HG03571 (cell line): ENCODE data around the gene APOBEC3B.
"Not testable (repeated sequence)": the region's sequence is repeated elsewhere in the genome, so short reads cannot be mapped to it uniquely, and the experiment has no call there.

ENCODE experiments used
- ATAC-seq: cut with Tn5 transposase; IDR thresholded peaks from one replicate; pipeline ENCODE4 v1.9.1; 2021; ENCODE audit not compliant: unreplicated experiment

Gene APOBEC3B

GRCh38 chr22:38987171-38987895 is 5.2 kb downstream of the APOBEC3B start:
- no peak for ATAC-seq

GRCh38 chr22:38989466-38989865 is 7.3 kb downstream of the APOBEC3B start:
- ATAC-seq, result no peak

DNA sequence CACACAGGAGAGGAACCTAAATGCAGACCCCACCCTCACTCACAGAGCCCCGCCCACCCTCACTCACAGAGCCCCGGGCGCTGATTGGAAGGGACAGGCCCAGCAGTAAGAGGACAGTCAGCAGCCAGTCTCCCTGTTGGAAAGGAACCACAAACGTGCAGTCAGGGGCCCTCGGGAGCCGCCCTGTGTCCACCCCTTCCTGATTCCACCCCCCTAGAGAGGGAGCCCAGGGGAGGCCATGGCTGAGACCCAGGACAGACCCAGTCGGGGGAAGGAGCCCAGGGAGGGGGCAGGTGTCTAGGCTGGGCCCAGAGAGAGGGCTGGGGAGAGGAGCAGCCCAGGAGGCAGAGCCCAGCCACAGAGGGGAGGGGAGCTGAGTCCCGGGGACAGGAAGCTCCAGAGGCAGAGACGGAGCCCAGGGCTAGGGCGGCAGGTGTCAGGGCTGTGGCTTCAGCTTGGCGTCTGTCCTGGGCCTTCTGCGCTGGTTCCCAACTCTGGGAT is 10.8 kb downstream of the APOBEC3B start:
- ATAC-seq, result not testable (repeated sequence)

DNA sequence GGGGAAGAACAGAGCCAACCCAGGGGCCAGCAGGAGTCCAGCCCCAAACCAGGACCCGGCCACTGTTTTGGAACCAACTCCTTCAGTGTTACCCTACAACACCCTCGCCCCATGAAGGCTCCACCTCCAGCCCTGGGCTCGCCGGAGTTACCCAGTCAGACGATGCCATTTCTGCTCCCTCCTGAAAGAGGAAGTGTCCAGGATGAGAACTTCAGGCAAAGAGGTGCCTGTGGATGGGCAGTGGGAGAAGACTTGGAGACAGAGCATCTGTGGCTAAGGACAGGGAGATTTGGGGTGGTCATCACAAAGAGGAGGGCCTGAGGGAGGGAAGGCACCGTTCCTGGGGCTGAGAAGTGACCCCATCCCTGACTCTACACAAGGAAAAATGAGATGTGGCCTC is 14.0 kb downstream of the APOBEC3B start:
- no peak for ATAC-seq

- no peak for ATAC-seq
Measured at GRCh38 chr22:38997518-38997917, 15.4 kb downstream of the APOBEC3B start.

- ATAC-seq, result no peak
Measured at GRCh38 chr22:39003165-39003638, 21.1 kb downstream of the APOBEC3B start.

GRCh38 chr22:39007177-39007576 is 25.0 kb downstream of the APOBEC3B start:
- ATAC-seq, result no peak

DNA sequence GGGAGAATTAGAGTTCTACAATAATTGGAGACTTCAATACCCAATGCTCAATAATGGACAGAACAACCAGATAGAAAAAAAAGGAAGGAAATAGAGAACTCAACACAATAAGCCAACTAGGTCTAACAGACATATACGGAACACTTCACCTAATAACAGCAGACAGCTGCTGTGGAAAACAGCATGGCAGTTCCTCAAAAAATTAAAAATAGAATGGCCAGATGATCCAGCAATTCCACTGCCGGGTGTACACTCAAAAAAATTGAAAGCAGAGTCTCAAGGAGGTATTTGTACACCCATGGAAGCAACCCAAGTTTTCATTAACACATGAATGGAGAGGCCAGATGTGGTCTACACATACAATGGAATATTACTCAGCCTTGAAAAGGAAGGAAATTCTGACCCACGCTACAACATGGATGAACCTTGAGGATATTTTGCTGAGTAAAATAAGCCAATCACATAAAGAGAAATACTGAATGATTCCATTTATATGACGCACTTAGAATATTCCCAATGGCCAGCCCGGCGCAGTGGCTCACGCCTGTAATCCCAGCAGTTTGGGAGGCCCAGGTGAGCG is 26.2 kb downstream of the APOBEC3B start:
- ATAC-seq, result not testable (repeated sequence)

GRCh38 chr22:39010946-39011345 is 28.8 kb downstream of the APOBEC3B start:
- ATAC-seq, result no peak

DNA sequence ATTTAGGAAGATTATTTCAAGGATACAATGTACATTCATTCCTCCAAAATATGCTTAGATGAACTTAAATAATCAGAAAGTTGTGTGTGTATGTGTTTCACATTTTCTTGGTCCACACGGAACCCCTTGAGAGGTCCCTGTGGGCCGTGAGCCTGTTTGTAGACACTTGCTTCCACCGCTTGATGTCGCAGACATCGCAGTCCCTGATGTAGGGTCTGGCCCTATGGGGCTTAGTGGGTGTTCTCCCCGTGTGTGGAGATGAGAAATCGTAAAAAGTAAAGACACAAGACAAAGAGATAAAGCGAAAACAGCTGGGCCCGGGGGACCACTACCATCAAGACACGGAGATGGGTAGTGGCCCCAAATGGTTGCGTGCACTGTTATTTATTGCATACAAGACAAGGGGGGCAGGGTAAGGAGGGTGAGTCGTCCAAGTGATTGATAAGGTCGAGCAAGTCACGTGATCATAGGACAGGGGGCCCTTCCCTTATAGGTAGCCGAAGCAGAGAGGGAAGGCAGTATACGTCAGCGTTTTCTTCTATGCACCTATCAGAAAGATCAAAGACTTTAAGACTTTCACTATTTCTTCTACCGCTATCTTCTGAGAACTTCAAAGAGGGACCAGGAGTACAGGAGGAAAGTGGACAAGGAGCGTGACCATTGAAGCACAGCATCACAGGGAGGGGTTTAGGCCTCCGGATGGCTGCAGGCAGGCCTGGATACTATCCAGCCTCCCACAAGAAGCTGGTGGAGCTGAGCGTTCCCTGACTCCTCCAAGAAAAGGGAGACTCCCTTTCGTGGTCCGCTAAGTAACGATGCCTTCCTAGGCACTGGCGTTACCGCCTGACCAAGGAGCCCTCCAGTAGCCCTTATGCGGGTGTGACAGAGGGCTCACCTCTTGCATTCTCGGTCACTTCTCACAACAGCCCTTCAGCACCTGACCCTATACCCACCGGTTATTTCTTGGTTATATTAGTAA is 30.7 kb downstream of the APOBEC3B start:
- no peak for ATAC-seq

DNA sequence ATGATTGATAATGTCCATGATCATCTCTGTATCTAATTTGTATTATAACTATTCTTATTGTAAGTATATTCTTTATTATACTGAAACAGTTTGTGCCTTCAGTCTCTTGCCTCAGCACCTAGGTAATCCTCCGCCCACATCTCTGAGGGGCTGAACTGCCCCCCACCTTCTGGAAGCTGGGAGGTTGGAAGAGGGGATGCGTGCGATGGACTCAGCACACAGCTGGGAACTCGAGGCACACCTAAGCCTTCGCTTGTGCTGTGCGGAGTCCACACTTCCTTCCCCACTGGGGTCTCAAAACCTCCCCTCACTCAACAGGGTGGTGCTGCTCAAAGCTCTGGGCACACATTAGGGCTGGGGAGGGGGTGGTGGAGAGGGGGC is 31.4 kb downstream of the APOBEC3B start:
- not testable (repeated sequence) for ATAC-seq

DNA sequence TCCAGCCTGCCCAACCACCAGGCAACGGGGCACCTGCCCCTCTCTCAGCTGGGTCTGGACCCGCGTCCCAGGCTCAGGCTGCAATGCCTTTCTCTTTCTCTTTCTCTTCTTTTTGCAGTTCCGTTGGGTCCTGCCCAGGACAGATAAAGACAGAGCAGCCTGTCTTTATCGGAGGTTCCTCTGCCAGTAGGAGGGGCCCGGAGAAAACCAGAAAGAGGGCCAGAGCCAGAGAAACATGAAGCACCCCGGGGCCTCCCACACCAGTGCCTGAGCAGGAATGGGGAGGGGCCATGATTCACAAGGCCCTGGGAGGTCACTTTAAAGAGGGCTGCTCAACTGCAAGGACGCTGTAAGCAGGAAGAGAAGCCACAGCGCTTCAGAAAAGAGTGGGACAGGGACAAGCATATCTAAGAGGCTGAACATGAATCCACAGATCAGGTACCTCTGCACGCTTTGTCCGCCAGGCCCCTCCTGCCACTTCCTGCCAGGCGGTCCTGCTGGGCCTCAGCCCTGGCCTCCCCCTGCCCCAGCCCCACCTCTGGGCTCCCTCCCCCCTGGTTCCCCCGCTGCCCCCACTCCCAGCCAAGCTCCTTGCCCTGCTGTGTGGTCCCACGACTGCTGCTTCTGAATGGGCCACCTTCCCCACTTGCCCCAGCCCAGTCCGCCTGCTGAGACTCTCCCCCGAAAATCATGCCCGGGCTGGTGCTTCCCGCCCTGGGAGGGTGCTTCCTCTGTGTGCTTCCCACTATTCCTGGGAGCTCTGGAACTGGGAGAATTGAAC is 32.0 kb downstream of the APOBEC3B start, which contains the start of gene APOBEC3C:
APOBEC3C (plus strand) TSS at position 316 of the 781 bp plus-strand sequence; CDS start at position 422, 106 bp downstream.
- ATAC-seq, result peak; percentile 79

DNA sequence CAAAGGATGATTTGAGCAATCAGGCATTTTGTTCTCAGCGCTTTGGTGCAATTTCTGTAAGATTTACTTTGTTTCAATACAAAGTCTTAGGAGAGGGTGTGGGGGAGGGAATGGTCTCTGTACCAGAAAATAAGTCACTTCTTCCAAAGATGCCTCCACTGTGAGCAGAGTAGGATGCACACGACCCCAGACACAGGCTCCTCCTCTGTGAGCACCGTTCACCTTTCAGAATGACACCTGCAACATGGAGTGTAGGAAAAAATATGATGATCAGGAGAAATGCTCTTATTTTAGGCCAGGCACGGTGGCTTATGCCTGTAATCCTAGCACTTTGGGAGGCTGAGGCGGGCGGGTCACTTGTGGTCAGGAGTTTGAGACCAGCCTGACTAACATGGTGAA is 32.6 kb downstream of the APOBEC3B start:
- not testable (repeated sequence) for ATAC-seq

DNA sequence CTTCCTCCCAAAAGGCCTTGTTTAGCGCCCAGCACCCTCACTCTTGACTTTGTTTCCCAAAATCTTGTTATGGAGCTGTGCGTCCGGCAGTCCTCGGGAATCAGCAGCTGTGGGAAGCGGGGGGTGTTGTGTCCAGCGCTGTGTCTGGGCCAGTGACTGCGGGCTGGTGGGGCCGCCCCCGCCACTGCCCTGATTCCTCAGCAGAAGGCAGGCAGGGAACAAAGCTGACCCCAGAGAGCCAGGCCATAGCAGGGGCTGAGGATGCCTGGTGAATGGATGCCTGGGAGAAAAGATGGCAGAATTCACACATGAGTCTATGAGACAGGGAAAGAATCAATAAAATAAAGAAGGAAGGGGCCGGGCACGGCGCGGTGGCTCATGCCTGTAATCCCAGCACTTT is 34.4 kb downstream of the APOBEC3B start:
- no peak for ATAC-seq

DNA sequence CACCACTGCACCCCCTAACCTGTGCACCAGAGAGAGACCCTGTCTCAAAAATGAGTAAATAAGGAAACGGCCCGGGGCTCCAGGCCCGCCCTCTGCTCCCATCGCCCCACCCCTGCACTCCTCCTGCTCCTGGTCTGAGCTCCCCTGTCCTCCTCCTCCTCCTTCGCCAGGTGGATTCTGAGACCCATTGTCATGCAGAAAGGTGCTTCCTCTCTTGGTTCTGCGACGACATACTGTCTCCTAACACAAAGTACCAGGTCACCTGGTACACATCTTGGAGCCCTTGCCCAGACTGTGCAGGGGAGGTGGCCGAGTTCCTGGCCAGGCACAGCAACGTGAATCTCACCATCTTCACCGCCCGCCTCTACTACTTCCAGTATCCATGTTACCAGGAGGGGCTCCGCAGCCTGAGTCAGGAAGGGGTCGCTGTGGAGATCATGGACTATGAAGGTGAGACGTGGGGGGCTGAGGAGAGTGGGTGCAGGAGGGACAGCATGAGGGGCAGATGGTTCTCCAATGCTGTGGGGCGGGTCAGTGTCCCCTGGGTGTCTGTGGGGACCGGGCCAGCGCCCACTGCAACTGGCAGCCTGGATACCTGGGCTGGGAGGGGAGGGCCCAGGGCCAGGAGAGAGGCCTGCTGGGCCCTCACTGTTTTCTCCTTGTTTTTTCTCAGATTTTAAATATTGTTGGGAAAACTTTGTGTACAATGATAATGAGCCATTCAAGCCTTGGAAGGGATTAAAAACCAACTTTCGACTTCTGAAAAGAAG is 35.6 kb downstream of the APOBEC3B start:
- ATAC-seq, result no peak

- not testable (repeated sequence) for ATAC-seq
Measured at GRCh38 chr22:39020021-39020651, 38.0 kb downstream of the APOBEC3B start.

DNA sequence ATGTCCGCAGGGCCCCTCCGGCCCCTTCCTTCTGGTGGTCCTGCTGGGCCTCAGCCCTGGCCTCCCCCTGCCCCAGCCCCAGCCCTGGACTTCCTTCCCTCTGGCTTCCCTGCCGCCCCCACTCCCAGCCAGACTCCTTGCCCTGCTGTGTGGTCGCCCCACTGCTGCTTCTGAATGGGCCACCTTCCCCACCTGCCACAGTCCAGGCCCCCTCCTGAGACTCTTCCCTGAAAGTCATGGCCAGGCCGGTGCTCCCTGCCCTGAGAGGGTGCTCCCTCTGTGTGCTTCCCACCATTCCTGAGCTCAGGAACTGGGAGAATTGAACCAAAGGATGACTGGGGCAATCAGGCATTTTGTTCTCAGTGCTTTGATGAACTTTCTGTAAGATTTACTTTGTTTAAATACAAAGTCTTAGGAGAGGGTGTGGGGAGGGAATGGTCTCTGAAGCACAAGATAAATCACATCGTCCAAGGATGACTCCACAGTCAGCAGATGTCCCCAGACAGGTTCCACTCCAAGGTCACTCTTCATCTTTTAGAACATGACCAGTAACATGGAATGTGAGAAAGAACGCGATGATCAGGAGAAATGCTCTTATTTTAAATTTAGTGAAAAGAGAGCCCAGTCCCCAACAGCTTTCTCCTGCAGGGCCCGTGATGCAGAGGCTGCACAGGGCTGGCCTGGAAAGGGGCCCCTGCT is 39.6 kb downstream of the APOBEC3B start:
- no peak for ATAC-seq

GRCh38 chr22:39024519-39025308 is 42.6 kb downstream of the APOBEC3B start:
- ATAC-seq, result no peak
